HG03045 (cell line): Measurements from ENCODE around the gene ARID4B.
"Not testable (repeated sequence)": the region's sequence is repeated elsewhere in the genome, so short reads cannot be mapped to it uniquely, and the experiment has no call there.

Source experiments
- ATAC-seq: cut with Tn5 transposase; IDR thresholded peaks from one replicate; pipeline ENCODE4 v1.9.1; 2021; ENCODE audit warnings: mild to moderate bottlenecking, moderate library complexity; ENCODE audit not compliant: unreplicated experiment

The ARID4B gene

DNA sequence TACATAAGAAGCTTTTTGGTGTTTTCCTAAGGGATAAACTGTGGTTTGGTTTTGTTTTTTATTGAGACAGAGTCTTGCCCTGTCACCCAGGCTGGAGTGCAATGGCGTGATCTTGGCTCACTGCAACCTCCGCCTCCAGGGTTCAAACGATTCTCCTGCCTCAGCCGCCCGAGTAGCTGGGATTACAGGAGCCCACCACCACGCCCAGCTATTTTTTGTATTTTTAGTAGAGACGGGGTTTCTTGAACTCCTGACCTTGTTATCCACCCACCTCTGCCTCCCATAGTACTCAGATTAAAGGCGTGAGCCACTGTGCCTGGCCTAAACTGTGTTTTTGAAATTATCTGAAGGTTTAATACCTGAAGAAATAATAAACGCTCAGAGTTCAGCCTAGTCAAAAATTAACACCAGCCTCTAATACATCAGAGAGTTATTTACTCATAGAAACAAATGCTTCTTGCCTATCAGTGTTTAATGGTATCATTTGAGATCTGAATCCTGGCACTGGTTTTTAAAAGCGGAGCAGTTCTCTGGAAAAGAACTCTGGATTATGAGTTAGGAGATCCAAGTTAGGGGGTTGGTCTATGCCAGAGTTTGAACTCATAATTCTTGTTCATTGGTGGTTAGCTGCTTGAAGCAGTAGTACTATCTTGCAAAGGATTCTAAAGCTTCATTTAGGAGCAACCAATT is 28.7 kb downstream of the ARID4B start:
- ATAC-seq, result no peak

- no peak for ATAC-seq
Observed at GRCh38 chr1:235298758-235299157, 29.2 kb downstream of the ARID4B start.

DNA sequence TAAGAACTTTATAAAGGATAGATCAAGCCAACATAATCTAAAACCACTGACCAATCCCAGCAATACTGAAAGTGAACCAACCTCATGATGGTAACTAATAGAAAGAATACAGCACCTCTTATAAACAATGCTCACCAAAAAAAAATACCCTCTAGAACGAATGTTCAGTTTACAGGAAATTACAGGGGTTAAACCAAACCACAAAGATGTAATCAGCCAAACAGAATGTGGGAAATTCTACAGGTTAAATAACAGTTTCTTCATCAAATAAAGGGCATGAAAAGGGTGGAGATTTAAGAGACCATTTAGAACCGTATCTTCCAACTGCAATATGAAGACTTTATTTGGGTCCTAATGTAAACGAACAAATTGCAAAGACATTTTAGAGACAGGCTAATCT is 30.4 kb downstream of the ARID4B start:
- no peak for ATAC-seq

DNA sequence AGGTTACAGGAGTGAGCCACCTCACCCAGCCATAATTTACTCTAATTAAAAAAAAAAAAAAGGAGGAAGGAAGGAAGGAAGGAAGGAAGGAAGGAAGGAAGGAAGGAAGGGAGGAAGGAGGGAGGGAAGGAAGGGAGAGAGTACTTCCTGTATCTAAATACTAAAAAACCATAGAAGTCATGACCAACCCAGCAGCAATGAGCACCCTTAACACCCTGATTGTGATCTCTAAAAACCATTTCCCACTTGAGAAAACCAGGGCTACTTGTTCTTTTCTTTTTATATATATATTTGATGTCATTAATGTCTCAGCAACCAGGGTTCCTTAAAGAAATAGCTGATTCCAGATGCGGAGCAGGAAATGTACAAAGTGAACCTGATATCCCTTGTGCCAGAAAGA is 31.2 kb downstream of the ARID4B start:
- ATAC-seq, result no peak

- ATAC-seq, result no peak
Observed at GRCh38 chr1:235295902-235296350, 32.1 kb downstream of the ARID4B start.

DNA sequence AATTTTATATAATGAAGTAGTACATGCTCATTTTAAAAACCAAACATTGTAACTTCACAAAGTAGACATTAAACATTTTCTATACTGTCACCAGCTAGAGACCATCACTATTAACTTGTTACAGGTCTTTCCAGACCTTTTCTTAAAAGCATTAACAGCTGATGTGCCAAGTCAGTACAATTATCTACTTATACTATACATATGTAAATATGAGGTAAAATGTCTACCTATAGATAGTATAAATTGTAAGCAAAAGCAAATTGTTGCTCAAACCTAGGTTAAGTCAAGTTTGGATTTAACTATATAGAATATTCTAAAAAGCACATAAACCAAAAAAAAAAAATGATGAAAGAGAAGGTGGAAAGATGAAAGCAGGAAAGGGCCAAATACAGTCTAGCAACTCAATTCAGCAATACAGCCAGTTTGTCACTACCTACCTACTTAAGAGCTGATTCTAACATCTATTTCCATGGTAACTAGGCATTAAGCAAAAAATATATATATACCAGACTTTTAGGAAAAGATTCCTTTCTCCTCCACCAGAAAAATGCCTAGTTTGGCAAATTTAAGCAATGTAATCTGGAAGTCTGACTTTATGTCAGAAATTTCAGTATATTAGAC is 34.5 kb downstream of the ARID4B start:
- ATAC-seq, result no peak

- ATAC-seq, result no peak
Observed at GRCh38 chr1:235292790-235293189, 35.2 kb downstream of the ARID4B start.

GRCh38 chr1:235291599-235292091 is 36.3 kb downstream of the ARID4B start:
- ATAC-seq, result no peak

DNA sequence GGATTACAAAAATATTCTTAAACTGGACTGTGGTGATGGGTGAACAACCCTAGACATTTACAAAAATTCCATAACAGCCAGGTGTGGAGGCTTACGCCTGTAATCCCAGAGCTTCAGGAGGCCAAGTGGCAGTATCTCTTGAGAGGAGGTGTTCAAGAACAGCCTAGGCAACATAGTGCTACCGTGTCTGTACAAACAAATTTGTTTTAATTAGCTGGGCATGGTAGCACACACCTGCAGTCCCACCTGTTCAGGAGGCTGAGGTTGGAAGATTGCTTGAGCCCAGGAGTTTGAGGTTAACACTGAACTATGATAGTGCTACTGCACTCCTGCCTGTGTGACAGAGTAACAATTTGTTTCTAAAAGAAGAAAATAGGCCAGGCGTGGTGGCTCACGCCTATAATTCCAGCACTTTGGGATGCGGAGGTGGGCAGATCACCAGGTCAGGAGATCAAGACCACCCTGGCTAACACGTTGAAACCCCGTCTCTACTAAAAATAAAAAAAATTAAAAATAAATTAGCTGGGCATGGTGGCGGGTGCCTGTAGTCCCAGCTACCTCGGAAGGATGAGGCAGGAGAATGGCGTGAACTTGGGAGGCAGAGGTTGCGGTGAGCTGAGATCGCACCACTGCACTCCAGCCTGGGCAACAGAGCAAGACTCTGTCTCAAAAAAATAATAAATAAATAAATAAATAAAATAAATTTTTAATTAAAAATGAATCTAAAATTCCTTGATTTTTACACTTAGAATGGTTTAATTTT is 37.1 kb downstream of the ARID4B start:
- no peak for ATAC-seq

DNA sequence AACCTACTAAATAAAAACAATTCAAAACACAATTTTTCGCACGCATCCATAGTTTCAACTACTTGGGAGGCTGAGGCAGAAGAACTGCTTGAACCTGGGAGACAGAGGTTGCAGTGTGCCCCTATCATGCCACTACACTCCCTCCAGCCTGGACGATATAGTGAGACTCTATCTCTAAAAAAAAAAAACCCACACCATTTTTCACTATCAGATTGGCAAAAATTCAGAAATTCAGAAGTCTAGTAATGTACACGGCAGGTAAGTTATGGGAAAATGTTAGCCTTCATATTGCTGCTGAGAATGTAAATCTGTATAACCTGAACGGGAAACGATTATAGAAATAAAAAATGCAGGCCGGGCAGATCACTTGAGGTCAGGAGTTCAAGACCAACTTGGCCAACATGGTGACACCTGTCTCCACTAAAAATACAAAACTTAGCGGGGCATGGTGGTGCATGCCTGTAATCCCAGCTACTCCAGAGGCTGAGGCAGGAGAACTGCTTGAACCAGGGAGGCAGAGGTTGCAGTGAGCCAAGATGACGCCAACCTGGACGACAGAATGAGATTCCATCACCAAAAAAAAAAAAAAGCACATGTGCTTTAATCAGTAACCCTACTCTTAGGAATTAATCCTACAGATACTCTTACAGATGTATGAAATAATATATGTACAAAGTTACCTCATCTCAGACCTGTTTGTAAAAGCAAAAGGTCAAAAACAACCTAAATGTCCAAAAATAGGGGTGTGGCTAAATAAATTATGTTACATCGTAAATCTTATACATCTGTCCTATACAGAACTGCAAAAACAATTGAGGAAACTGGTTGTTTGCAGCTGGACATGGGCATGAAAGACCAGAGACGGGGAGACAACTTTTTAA is 37.9 kb downstream of the ARID4B start:
- no peak for ATAC-seq

GRCh38 chr1:235287208-235287882 is 40.6 kb downstream of the ARID4B start:
- ATAC-seq, result no peak

- no peak for ATAC-seq
Observed at GRCh38 chr1:235286667-235287066, 41.3 kb downstream of the ARID4B start.

- ATAC-seq, result no peak
Observed at GRCh38 chr1:235284231-235284769, 43.7 kb downstream of the ARID4B start.

- ATAC-seq, result not testable (repeated sequence)
Observed at GRCh38 chr1:235283636-235284035, 44.3 kb downstream of the ARID4B start.

DNA sequence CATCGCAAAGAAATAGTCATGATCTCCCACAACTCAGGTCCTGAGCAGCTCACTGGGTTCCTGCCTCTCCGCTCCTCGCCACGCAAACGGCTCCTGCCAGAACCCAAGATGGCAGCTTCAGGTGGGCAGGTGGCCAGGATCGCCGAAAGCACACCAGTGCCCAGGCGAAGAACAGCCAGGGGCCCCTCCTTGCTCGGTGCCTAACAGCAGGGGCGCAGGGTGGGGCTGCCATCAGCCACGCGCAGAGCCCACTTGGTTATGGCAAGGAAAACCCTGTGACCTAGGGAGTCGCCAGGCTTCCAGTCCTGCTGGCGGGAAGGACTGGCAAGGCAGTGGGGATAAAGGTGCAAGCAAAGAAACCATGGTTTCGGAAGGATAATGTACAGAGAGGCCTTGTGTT is 47.5 kb downstream of the ARID4B start:
- ATAC-seq, result no peak

DNA sequence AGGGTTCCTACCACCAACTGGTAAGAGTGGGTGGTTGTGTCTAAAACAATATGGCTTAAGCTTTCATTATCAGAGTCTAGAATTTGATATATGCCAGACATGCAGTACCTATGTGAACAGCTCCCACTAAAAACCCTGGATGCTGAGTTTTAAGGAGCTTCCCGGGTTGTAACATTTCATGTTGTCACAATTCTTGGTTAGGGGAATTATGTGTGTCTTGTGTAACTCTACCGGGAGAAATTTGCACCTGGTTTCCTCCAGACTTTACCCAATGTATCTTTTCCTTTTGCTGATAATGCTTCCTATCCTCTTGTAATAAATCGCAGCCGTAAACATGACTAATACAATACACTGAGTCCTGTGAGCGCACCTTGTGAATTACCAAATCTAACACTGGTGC is 48.3 kb downstream of the ARID4B start:
- ATAC-seq, result no peak

DNA sequence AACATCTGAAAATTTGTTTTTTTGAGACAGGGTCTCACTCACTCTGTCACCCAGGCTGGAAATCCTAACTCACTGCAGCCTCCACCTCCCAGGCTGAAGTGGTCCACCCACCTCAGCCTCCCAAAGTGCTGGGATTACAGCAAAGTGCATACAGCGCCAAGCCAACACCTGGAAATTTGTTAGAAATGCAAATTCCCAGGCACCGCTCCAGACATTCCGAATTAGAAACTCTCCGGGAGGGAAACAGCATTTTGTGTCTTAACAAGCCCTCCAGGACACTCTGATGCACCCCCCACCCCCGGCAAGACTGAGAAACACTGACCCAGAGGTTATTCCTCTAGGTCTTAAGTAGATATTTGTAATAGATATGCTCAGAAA is 49.1 kb downstream of the ARID4B start:
- no peak for ATAC-seq

DNA sequence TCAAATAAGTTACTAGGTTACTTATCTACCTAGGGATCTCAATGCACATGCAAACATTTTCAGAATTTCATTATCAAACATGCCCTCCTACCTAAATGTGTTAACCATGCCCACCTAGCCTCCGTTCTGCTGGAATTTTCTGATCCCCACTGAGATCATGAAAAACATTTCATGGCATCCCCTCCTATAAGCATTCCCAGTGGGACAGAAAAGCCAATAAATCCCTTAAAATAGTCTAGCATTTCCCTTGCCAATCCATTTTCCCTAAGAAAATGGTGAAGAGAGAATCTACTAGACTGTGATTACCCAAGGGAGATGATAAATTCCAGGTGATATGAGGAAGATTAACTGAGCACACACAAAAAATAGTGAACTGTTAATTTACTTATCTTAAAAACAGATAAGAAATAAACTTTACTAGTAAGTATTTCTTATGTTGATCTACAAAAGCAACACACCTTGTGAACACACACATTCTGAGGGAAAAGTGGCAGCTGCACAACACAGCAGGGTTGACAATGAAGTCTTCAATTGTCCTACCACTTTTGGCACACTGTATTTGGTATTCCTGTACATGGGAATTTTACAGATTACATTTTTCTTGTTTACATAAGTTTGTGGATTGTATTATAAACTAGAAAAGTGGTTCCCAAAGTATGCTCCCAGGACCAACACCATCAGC is 49.6 kb downstream of the ARID4B start:
- ATAC-seq, result no peak

GRCh38 chr1:235277709-235278108 is 50.3 kb downstream of the ARID4B start:
- ATAC-seq, result no peak
